Endothelial cell of umbilical vein (primary cell): ENCODE data around the gene SON. TPM values are rescaled to one million over a fixed set of nuclear protein-coding genes. Genes with fewer than 3 reads are reported as not detected.
A peak's percentile ranks its signal among the peaks of the same experiment; 100 is the strongest.

Experiments used
- BruUV-seq: library from RNA; stranded (reverse); fragments of 400-500 nt; replicated peaks from 2 replicates; lab custom pipeline; 2021; lab: Mats Ljungman, UMichigan
- CTCF ChIA-PET: fragments of 300-600, 350-600 bp; sonication (Branson Sonifier 250); formaldehyde crosslinking; loops from one replicate; lab custom pipeline; 2021; ENCODE audit warnings: antibody characterized with exemption, inconsistent platforms; lab: Charles Lee
- POLR2A ChIA-PET: fragments of 300-600, 350-600 bp; sonication (Branson Sonifier 250); formaldehyde crosslinking; loops from one replicate; lab custom pipeline; 2021; ENCODE audit warnings: antibody characterized with exemption, inconsistent platforms; lab: Charles Lee
- DNase-seq: peaks from one replicate; pipeline ENCODE4 v3.0.0-alpha.2; 2011; ENCODE audit warnings: low read depth, low spot score
- FAIRE-seq: peaks from 2 replicates; lab custom pipeline; 2011; peaks lifted over from hg19 to GRCh38; lab: Jason Lieb, UNC
- H2AFZ ChIP-seq: 2 replicates; pipeline ENCODE4 v1.6.0; 2012; ENCODE audit warnings: low read depth, low read length, control low read depth, inconsistent platforms
- H3K27ac ChIP-seq: 2 replicates; pipeline ENCODE4 v1.5.1; 2011; ENCODE audit warnings: low read depth, mild to moderate bottlenecking, control low read depth, low read length, moderate library complexity; ENCODE audit not compliant: insufficient read depth
- H3K27me3 ChIP-seq, 2 experiments: 2 replicates each; pipeline versions ENCODE4 v1.6.0 to v1.6.1; 2011; ENCODE audit warnings: low read length in 2 of 2, mixed read lengths in 1 of 2; ENCODE audit not compliant: control insufficient read depth in 2 of 2, insufficient read depth in 2 of 2
- H3K36me3 ChIP-seq, 2 experiments: 2 replicates in 1 of 2; 3 replicates in 1 of 2; pipeline ENCODE4 v1.5.1; 2011; ENCODE audit warnings: low read length in 2 of 2, mild to moderate bottlenecking in 1 of 2, moderate library complexity in 1 of 2; ENCODE audit not compliant: control insufficient read depth in 2 of 2, insufficient read depth in 2 of 2; ENCODE audit errors: extremely low read depth in 1 of 2
- H3K4me1 ChIP-seq: 3 replicates; pipeline ENCODE4 v1.5.1; 2011; ENCODE audit warnings: mild to moderate bottlenecking, low read length; ENCODE audit not compliant: control insufficient read depth, insufficient read depth; ENCODE audit errors: extremely low read depth
- H3K4me2 ChIP-seq: 2 replicates; pipeline ENCODE4 v1.6.1; 2011; ENCODE audit warnings: low read length, control low read depth, mixed read lengths; ENCODE audit not compliant: insufficient read depth
- H3K4me3 ChIP-seq, 3 experiments: fragments of 200-600 bp in 1 of 3; sonication (generic), shearing (Covaris generic) in 1 of 3; replicated peaks in 1 of 3; 2 replicates each; pipeline ENCODE4 v1.5.1; 2011 to 2016; ENCODE audit warnings: control low read depth in 3 of 3, low read length in 3 of 3, mild to moderate bottlenecking in 2 of 3, inconsistent platforms in 1 of 3, low read depth in 1 of 3, moderate library complexity in 1 of 3; ENCODE audit not compliant: insufficient read depth in 1 of 3
- H3K79me2 ChIP-seq: 2 replicates; pipeline ENCODE4 v1.6.0; 2012; ENCODE audit warnings: low read length, inconsistent platforms; ENCODE audit not compliant: control insufficient read depth, insufficient read depth
- H3K9ac ChIP-seq: replicated peaks from 2 replicates; pipeline ENCODE3; 2011; ENCODE audit warnings: low read length, control low read depth; ENCODE audit not compliant: insufficient read depth; ENCODE audit errors: extremely low read depth
- H3K9me1 ChIP-seq: replicated peaks from 3 replicates; pipeline ENCODE4 v1.6.0; 2011; ENCODE audit warnings: mild to moderate bottlenecking, low read length; ENCODE audit not compliant: control insufficient read depth, insufficient read depth; ENCODE audit errors: extremely low read depth
- H3K9me3 ChIP-seq: replicated peaks from 2 replicates; pipeline ENCODE4 v1.5.1; 2012; ENCODE audit warnings: low read length, inconsistent platforms; ENCODE audit not compliant: control insufficient read depth, insufficient read depth
- H4K20me1 ChIP-seq: replicated peaks from 2 replicates; pipeline ENCODE3; 2011; ENCODE audit warnings: mild to moderate bottlenecking, low read length; ENCODE audit not compliant: control insufficient read depth, insufficient read depth; ENCODE audit errors: extremely low read depth
- CTCF ChIP-seq, 2 donors: IDR thresholded peaks; 1 replicate in 1 of 2; 2 replicates in 1 of 2; pipeline ENCODE4 v1.5.1; 2011; ENCODE audit warnings: low read length in 2 of 2, mild to moderate bottlenecking in 2 of 2, moderate library complexity in 2 of 2, control low read depth in 1 of 2, inconsistent platforms in 1 of 2, low read depth in 1 of 2; ENCODE audit not compliant: insufficient read depth in 1 of 2; ENCODE audit errors: extremely low read depth in 1 of 2
- FOS ChIP-seq: IDR thresholded peaks from 2 replicates; pipeline ENCODE4 v1.6.1; 2011; ENCODE audit warnings: mild to moderate bottlenecking, low read length, moderate library complexity, borderline replicate concordance; ENCODE audit not compliant: insufficient read depth
- GATA2 ChIP-seq: IDR thresholded peaks from 2 replicates; pipeline ENCODE4 v1.7.0; 2011; ENCODE audit warnings: low read depth, mild to moderate bottlenecking, moderate library complexity, mixed read lengths, low read length; ENCODE audit not compliant: insufficient read length, insufficient read depth
- JUN ChIP-seq: IDR thresholded peaks from 2 replicates; pipeline ENCODE4 v1.6.1; 2011; ENCODE audit warnings: borderline replicate concordance, low read depth; ENCODE audit not compliant: insufficient read length, insufficient read depth
- dilution Hi-C: fragments of 300-500 bp; cut with MboI; formaldehyde crosslinking; loops from one replicate; pipeline ENCODE4 v1.15.0; 2019; ENCODE audit warnings: low sequenced_read_pairs; ENCODE audit not compliant: extremely low pct_ligation_motif_present
- intact Hi-C: fragments of 100-400 bp; cut with micrococcal nuclease; formaldehyde crosslinking; loops from one replicate; pipeline ENCODE4 v1.10.0; 2022
- polyA plus RNA-seq, 4 experiments: library from polyadenylated mRNA; depleted of rRNA in 3 of 4; stranded (reverse) in 3 of 4; unstranded in 1 of 4; fragments of >200 nt; gene quantifications; 2 replicates each; pipeline versions ENCODE4 v1.2.1 to v1.2.3, GENCODE V29; 2011 to 2012; ENCODE audit warnings: missing spikeins in 1 of 4
- total RNA-seq: library from RNA; stranded (reverse); gene quantifications from 2 replicates; pipeline ENCODE4 v1.2.3, GENCODE V29; 2021

Gene SON
- total and polyA plus RNA-seq, 2 donors (not counting 3 experiments of a cell fraction or from before 2014, with no cell fraction given): 107 to 304 TPM

- no peak for TF ChIP-seq CTCF (IDR thresholded peaks at IDR 0.05; ENCODE audit: extremely low read depth in 1 of 2, insufficient read depth in 1 of 2, low read depth in 1 of 2, low read length in 2 of 2)
- peak; percentile 45 for TF ChIP-seq JUN
- TF ChIP-seq FOS: peak; percentile 30
- TF ChIP-seq GATA2: no peak
- no peaks in the 10 kb centered on the region for H3K9me3 ChIP-seq
- no peaks in the 10 kb centered on the region for H3K9me1 ChIP-seq
- no peak overlapping the region for H2AFZ ChIP-seq
- CTCF ChIA-PET: interaction anchor here (0.5 to 1.5 kb wide), 7 partner anchors 13 to 412 kb away, joined by 3 to 6 read pairs (median 3); partner anchors contain the start of gene DONSON
- no peaks in the 10 kb centered on the region for H3K79me2 ChIP-seq
- H3K36me3 ChIP-seq: no peaks in the 10 kb centered on the region
- FAIRE-seq (peak; percentile 46), DNase-seq (peak; percentile 75)
- no peaks in the 10 kb centered on the region for H3K27me3 ChIP-seq
- peak overlapping the region; percentile 70 for H3K27ac ChIP-seq
- H3K4me1 ChIP-seq: peaks cover 11% of the 10 kb centered on the region
- H3K9ac ChIP-seq: no peak overlapping the region
- no peaks in the 10 kb centered on the region for H4K20me1 ChIP-seq
- POLR2A ChIA-PET: no interaction called here
- intact Hi-C loops: loop anchor here (1.0 to 5.0 kb wide), 2 partner anchors 33 to 66 kb away; partner anchors contain the start of genes CRYZL1, GART and SON
- H3K4me2 ChIP-seq: peak overlapping the region; percentile 37
- BruUV-seq: no TSS peak
- no peak overlapping the region for H3K4me3 ChIP-seq
- dilution Hi-C loops: no loop called here
Observed at GRCh38 chr21:33608559-33608958, 65.7 kb downstream of the SON start.
